K562 (cell line): ENCODE results near the gene SMIM3. TPM values are rescaled to one million over a fixed set of nuclear protein-coding genes. Genes with fewer than 3 reads are reported as not detected.

Experiments used
- ATAC-seq: fragments of 200-7000 bp; cut with Tn5 transposase; 3 replicates; pipeline ENCODE4 v1.9.1; 2020; ENCODE audit warnings: moderate library complexity
- BruUV-seq: library from RNA; stranded (reverse); fragments of 400-500 nt; replicated peaks from 2 replicates; lab custom pipeline; 2021; lab: Mats Ljungman, UMichigan
- CTCF ChIA-PET: fragments of 300-600 bp; formaldehyde crosslinking; extraction: SDS; loops from one replicate; lab custom pipeline; 2021; ENCODE audit warnings: low intra/inter-chr PET ratio; lab: Yijun Ruan, JAX
- POLR2A ChIA-PET: fragments of 300-600, 350-650 bp; sonication (Branson Sonifier 250); formaldehyde crosslinking; extraction: SDS; loops from one replicate; lab custom pipeline; 2021; ENCODE audit warnings: antibody characterized with exemption, inconsistent platforms; lab: Yijun Ruan, JAX
- DNase-seq, 4 experiments: peaks; one replicate each; pipeline versions ENCODE4 v3.0.0 to v3.0.0-alpha.2; 2011 to 2018; ENCODE audit warnings: low spot score in 3 of 4, mixed read lengths in 3 of 4; ENCODE audit errors: extremely low read depth in 1 of 4
- FAIRE-seq: peaks from 2 replicates; lab custom pipeline; 2011; peaks lifted over from hg19 to GRCh38; lab: Jason Lieb, UNC
- H2AFZ ChIP-seq: 2 replicates; pipeline ENCODE4 v1.6.0; 2011; ENCODE audit warnings: low read depth, low read length, control low read depth, inconsistent platforms
- H3K27ac ChIP-seq: fragments of 200-600 bp; 3 replicates; pipeline ENCODE4 v1.8.0; 2011; ENCODE audit warnings: low read depth, mild to moderate bottlenecking, control low read depth, inconsistent platforms, low read length, moderate library complexity, mixed read lengths; ENCODE audit errors: extremely low read depth
- H3K27me3 ChIP-seq, 2 experiments: fragments of 300-600 bp in 1 of 2; 2 replicates in 1 of 2; 3 replicates in 1 of 2; pipeline versions ENCODE4 v1.6.0 to v1.8.0; 2011; ENCODE audit warnings: inconsistent platforms in 2 of 2, low read length in 2 of 2, mild to moderate bottlenecking in 1 of 2, mixed read lengths in 1 of 2, moderate library complexity in 1 of 2; ENCODE audit not compliant: control insufficient read depth in 2 of 2, insufficient read depth in 2 of 2
- H3K36me3 ChIP-seq: fragments of 300-600 bp; 3 replicates; pipeline ENCODE4 v1.8.0; 2011; ENCODE audit warnings: mild to moderate bottlenecking, low read length, inconsistent platforms; ENCODE audit not compliant: control insufficient read depth, insufficient read depth
- H3K4me1 ChIP-seq, 2 experiments: fragments of 200-600 bp in 1 of 2; replicated peaks in 1 of 2; 2 replicates in 1 of 2; 3 replicates in 1 of 2; pipeline versions ENCODE4 v1.5.1 to v1.8.0; 2011; ENCODE audit warnings: inconsistent platforms in 2 of 2, low read length in 2 of 2, mild to moderate bottlenecking in 1 of 2, mixed read lengths in 1 of 2, moderate library complexity in 1 of 2; ENCODE audit not compliant: control insufficient read depth in 2 of 2, insufficient read depth in 2 of 2
- H3K4me2 ChIP-seq: 2 replicates; pipeline ENCODE4 v1.6.1; 2011; ENCODE audit warnings: low read length, control low read depth, inconsistent platforms, mixed read lengths; ENCODE audit not compliant: insufficient read depth
- H3K4me3 ChIP-seq: fragments of 200-600 bp; sonication (generic), shearing (Covaris generic); 2 replicates; pipeline ENCODE4 v1.5.1; 2016; ENCODE audit warnings: control low read depth, inconsistent platforms
- H3K79me2 ChIP-seq: fragments of 200-600 bp; 3 replicates; pipeline ENCODE4 v1.8.0; 2011; ENCODE audit warnings: low read length, inconsistent platforms; ENCODE audit not compliant: control insufficient read depth, insufficient read depth
- H3K9ac ChIP-seq, 2 experiments: 2 replicates each; pipeline versions ENCODE4 v1.6.0 to v1.6.1; 2011; ENCODE audit warnings: low read depth in 2 of 2, low read length in 2 of 2, control low read depth in 1 of 2, inconsistent platforms in 1 of 2, mild to moderate bottlenecking in 1 of 2, mixed read lengths in 1 of 2; ENCODE audit not compliant: insufficient read depth in 1 of 2
- H3K9me1 ChIP-seq: one replicate; pipeline ENCODE4 v1.6.0; 2011; ENCODE audit warnings: inconsistent platforms, mild to moderate bottlenecking, low read length, moderate library complexity; ENCODE audit not compliant: control insufficient read depth, insufficient read depth
- H3K9me3 ChIP-seq: replicated peaks from 2 replicates; pipeline ENCODE4 v1.5.1; 2011; ENCODE audit warnings: low read depth, low read length, inconsistent platforms; ENCODE audit not compliant: control insufficient read depth, insufficient read depth
- H4K20me1 ChIP-seq: replicated peaks from 2 replicates; pipeline ENCODE4 v1.6.1; 2011; ENCODE audit warnings: low read length, inconsistent platforms, mixed read lengths; ENCODE audit not compliant: control insufficient read depth, insufficient read depth
- CEBPB ChIP-seq: fragments of 450-650 bp; IDR thresholded peaks from 2 replicates; pipeline ENCODE4 v1.6.1; 2016; ENCODE audit warnings: missing genetic modification characterization, missing compliant biosample characterization
- IFI16 ChIP-seq: fragments of 250-450 bp; sonication (Bioruptor Pico); IDR thresholded peaks from 2 replicates; pipeline ENCODE4 v2.1.2; 2022; ENCODE audit warnings: mild to moderate bottlenecking, inconsistent platforms
- SMAD4 ChIP-seq: fragments of 250-450 bp; sonication (Bioruptor Pico); conservative IDR thresholded peaks from 2 replicates; pipeline ENCODE4 v1.8.0; 2021; ENCODE audit warnings: inconsistent platforms, mild to moderate bottlenecking, moderate library complexity
- ZFX ChIP-seq: sonication (generic); formaldehyde crosslinking; IDR thresholded peaks from 2 replicates; pipeline ENCODE4 v1.8.0; 2022; ENCODE audit warnings: mild to moderate bottlenecking, missing genetic modification reagents, moderate library complexity
- WGBS: fragments of 100-300 bp; shearing (Covaris generic); methylation state at CpG from one replicate; pipeline ENCODE4 v1.1.6; 2016; ENCODE audit warnings: low coverage, mixed read lengths; ENCODE audit not compliant: insufficient coverage; ENCODE audit errors: missing lambda C conversion rate; 5-methylcytosine and 5-hydroxymethylcytosine counted together
- in situ Hi-C: fragments of 300-500 bp; cut with MboI; formaldehyde crosslinking; loops from 4 replicates; pipeline ENCODE4 v1.15.0; 2018; ENCODE audit warnings: inconsistent platforms, mixed read lengths
- intact Hi-C: fragments of 100-400 bp; cut with micrococcal nuclease; formaldehyde crosslinking; loops from 2 replicates; pipeline ENCODE4 v1.14.2; 2022
- polyA plus RNA-seq, 8 experiments: library from polyadenylated mRNA; depleted of rRNA in 4 of 8; stranded (reverse) in 5 of 8; unstranded in 3 of 8; fragments of >200 nt; fragmentation: Nextera tagmentation in 2 of 8; fragmentation: Illumina TruSeq in 1 of 8; extraction: Ambion mirVana in 2 of 8; extraction: Trizol in 1 of 8; gene quantifications; 2 replicates each; pipeline versions ENCODE4 v1.2.1 to v1.2.3, GENCODE V29; 2011 to 2014; ENCODE audit warnings: inconsistent platforms in 1 of 8, missing spikeins in 1 of 8
- total RNA-seq, 7 experiments: library from RNA; depleted of rRNA in 6 of 7; stranded (reverse); fragments of >200 nt in 6 of 7; fragmentation: Illumina TruSeq in 2 of 7; extraction: Trizol in 2 of 7; gene quantifications; 2 replicates each; pipeline versions ENCODE4 v1.2.1 to v1.2.3, GENCODE V29; 2011 to 2021; ENCODE audit warnings: low replicate concordance in 1 of 7
- TF ChIP-seq, protein P1 (sequence below): sonication (generic); formaldehyde crosslinking; IDR thresholded peaks from 2 replicates; pipeline ENCODE4 v1.8.0; 2022; ENCODE audit warnings: mild to moderate bottlenecking, missing genetic modification reagents
- TF ChIP-seq, protein P2 (sequence below): fragments of 250-450 bp; sonication (Bioruptor Pico); IDR thresholded peaks from 2 replicates; pipeline ENCODE4 v1.8.0; 2021; ENCODE audit warnings: mild to moderate bottlenecking, moderate library complexity
- TF ChIP-seq, protein P3 (sequence below): fragments of 250-450 bp; sonication (Bioruptor Pico); IDR thresholded peaks from 2 replicates; pipeline ENCODE4 v1.5.0; 2021; ENCODE audit warnings: mild to moderate bottlenecking, moderate library complexity

Gene SMIM3
- total and polyA plus RNA-seq, 9 of the 15 experiments (the other 6 are each of a cell fraction or from before 2014, with no cell fraction given), result 4.1 to 27.7 (median 13.6) TPM

GRCh38 chr5:150762211-150762610, 16.3 kb upstream of the SMIM3 start:
- Histone ChIP-seq H3K27me3 (no peaks in the 10 kb centered on the region), H3K27ac (peak overlapping the region; percentile 86; the same call in 2 of the 3 replicates), H3K4me2 (no peak overlapping the region), H3K4me1 (peaks cover 10 to 45% of the 10 kb centered on the region in 2 experiments; a peak in 4 of 5 replicates), H3K9ac (no peak overlapping the region), H3K9me1 (no peaks in the 10 kb centered on the region), H3K9me3 (peaks cover 10% of the 10 kb centered on the region; the same call in 1 of the 2 replicates), H3K4me3 (no peak overlapping the region), H2AFZ (peak overlapping the region; percentile 82), H3K36me3 (no peaks in the 10 kb centered on the region; the same call in 2 of the 3 replicates), H4K20me1 (no peaks in the 10 kb centered on the region), H3K79me2 (peaks cover 11% of the 10 kb centered on the region)
- POLR2A ChIA-PET, result interaction anchor here (1.2 kb wide), 1 partner anchor 11 kb away, joined by 3 read pairs; no protein-coding TSS in a partner anchor
- FAIRE-seq, result no peak
- intact Hi-C loops, result loop anchor here (2.0 to 5.0 kb wide), 3 partner anchors 17 to 85 kb away; partner anchors contain the start of genes IRGM and SMIM3
- DNase-seq, result no peak
- WGBS, result 85% methylated on average over 5 of the region's 5 CpGs
- no TSS peak for BruUV-seq
- CTCF ChIA-PET, result no interaction called here
- ATAC-seq, result no peak
- TF ChIP-seq CEBPB (tag), result peak; percentile 45
- no peak for TF ChIP-seq SMAD4
- TF ChIP-seq ZFX (CRISPR knock-in tag), result peak; percentile 34; the same call in 1 of the 2 replicates
- in situ Hi-C loops, result no loop called here

- ATAC-seq (peak; percentile 78), DNase-seq (peak; percentile 70 to 96 (median 82)), FAIRE-seq (peak; percentile 98)
- Histone ChIP-seq H3K79me2 (peaks cover 1% of the 10 kb centered on the region), H3K36me3 (no peaks in the 10 kb centered on the region; the same call in 2 of the 3 replicates), H3K4me3 (no peak overlapping the region), H3K9ac (peak overlapping the region; percentile 16 to 32; a peak in 3 of 4 replicates), H2AFZ (peak overlapping the region; percentile 82), H3K27me3 (no peaks in the 10 kb centered on the region), H3K27ac (peak overlapping the region; percentile 86), H3K4me2 (peak overlapping the region; percentile 54), H4K20me1 (no peaks in the 10 kb centered on the region), H3K9me1 (no peaks in the 10 kb centered on the region), H3K4me1 (peaks cover 10 to 45% of the 10 kb centered on the region in 2 experiments; a peak in 4 of 5 replicates), H3K9me3 (peaks cover 10% of the 10 kb centered on the region; the same call in 1 of the 2 replicates)
- ChIA-PET CTCF (no interaction called here), POLR2A (interaction anchor here (0.8 to 1.5 kb wide), 9 partner anchors 10 to 85 kb away, joined by 3 to 9 read pairs (median 3); no protein-coding TSS in a partner anchor)
- WGBS, result 3% methylated on average over 7 of the region's 7 CpGs
- intact Hi-C loops, result loop anchor here (2.0 to 5.0 kb wide), 3 partner anchors 16 to 84 kb away; partner anchors contain the start of genes IRGM and SMIM3
- no TSS peak for BruUV-seq
- in situ Hi-C loops, result no loop called here
- TF ChIP-seq, protein P1, sequence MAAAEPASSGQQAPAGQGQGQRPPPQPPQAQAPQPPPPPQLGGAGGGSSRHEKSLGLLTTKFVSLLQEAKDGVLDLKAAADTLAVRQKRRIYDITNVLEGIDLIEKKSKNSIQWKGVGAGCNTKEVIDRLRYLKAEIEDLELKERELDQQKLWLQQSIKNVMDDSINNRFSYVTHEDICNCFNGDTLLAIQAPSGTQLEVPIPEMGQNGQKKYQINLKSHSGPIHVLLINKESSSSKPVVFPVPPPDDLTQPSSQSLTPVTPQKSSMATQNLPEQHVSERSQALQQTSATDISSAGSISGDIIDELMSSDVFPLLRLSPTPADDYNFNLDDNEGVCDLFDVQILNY, result no peak
- TF ChIP-seq IFI16, result no peak
- TF ChIP-seq, protein P2, sequence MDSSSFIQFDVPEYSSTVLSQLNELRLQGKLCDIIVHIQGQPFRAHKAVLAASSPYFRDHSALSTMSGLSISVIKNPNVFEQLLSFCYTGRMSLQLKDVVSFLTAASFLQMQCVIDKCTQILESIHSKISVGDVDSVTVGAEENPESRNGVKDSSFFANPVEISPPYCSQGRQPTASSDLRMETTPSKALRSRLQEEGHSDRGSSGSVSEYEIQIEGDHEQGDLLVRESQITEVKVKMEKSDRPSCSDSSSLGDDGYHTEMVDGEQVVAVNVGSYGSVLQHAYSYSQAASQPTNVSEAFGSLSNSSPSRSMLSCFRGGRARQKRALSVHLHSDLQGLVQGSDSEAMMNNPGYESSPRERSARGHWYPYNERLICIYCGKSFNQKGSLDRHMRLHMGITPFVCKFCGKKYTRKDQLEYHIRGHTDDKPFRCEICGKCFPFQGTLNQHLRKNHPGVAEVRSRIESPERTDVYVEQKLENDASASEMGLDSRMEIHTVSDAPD (CRISPR knock-in tag), result no peak
- TF ChIP-seq, protein P3, sequence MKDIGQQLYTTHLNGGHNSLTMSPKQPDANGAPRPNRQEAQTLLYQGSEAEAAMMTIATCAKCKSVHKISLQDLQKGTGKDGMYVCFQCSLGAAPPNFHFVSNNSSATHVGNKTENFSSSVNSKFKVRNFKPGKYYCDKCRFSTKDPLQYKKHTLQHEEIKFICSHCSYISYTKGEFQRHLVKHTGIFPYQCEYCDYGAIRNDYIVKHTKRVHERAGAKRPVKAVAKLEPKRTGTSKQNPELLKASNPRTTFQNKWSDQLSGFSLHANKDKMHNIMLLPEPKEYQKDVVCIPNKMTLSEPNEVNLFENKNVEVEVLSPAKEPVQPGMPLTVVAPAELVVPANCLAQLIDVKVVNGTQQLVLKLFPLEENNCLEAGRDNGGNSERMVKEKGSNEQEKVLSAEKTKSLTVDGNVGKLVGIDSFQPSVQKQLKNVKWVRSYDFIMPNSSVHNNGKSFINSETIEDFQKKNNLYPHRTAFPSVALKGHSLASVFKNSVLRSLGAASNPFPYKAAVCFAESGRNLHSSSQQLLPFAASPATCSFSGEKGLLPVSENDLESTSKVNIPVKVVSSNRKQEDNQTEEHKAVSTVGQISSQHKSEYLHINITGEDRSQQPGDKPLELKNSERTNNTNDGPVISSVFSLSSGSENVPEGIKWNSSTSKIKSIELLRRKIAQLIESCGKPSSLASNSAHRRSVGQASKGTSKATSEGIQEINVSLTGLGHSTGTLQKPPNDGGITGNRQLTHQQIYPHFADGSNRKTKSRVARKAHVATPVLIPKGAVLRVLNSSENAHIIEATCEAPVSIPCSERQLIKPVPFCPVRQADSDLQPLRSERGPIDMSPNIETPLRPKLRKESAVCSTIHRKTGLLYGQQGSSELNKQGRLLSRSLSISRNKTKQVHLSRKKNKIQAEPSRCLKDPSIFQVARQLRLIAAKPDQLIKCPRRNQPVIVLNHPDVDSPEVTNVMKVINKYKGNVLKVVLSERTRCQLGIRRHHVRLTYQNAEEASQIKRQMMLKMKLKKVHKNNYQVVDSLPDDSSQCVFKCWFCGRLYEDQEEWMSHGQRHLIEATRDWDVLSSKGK (CRISPR knock-in tag), result no peak
These were observed 15.4 kb upstream of the SMIM3 start for GRCh38 chr5:150763023-150763769.
